Osteocyte (in vitro differentiated cells): ENCODE measurements around the gene GAS7. TPM values are rescaled to one million over a fixed set of nuclear protein-coding genes. Genes with fewer than 3 reads are reported as not detected.

Experiments used
- DNase-seq: peaks from one replicate; pipeline ENCODE4 v3.0.0; 2021; ENCODE audit warnings: mixed read lengths; ENCODE audit not compliant: unreplicated experiment; ENCODE audit errors: extremely low spot score
- H3K27ac Mint-ChIP-seq: one replicate; pipeline ENCODE4 v1.8.0; 2021; ENCODE audit warnings: mild to moderate bottlenecking, mixed read lengths; ENCODE audit not compliant: unreplicated experiment
- H3K27me3 Mint-ChIP-seq: one replicate; pipeline ENCODE4 v1.8.0; 2021; ENCODE audit warnings: mixed read lengths; ENCODE audit not compliant: unreplicated experiment
- H3K36me3 Mint-ChIP-seq: one replicate; pipeline ENCODE4 v1.8.0; 2021; ENCODE audit warnings: mixed read lengths; ENCODE audit not compliant: unreplicated experiment
- H3K4me1 Mint-ChIP-seq: one replicate; pipeline ENCODE4 v1.8.0; 2021; ENCODE audit warnings: mixed read lengths; ENCODE audit not compliant: unreplicated experiment
- H3K4me3 Mint-ChIP-seq: one replicate; pipeline ENCODE4 v1.8.0; 2021; ENCODE audit warnings: mild to moderate bottlenecking, moderate library complexity, mixed read lengths; ENCODE audit not compliant: unreplicated experiment
- H3K9me3 Mint-ChIP-seq: one replicate; pipeline ENCODE4 v1.8.0; 2021; ENCODE audit warnings: mixed read lengths; ENCODE audit not compliant: unreplicated experiment
- CTCF ChIP-seq: fragments of 200-600 bp; sonication (generic); IDR thresholded peaks from 2 replicates; pipeline ENCODE4 v1.5.0; 2021; ENCODE audit warnings: antibody characterized with exemption, mild to moderate bottlenecking, moderate library complexity
- total RNA-seq: library from RNA; stranded (reverse); gene quantifications from 2 replicates; pipeline ENCODE4 v1.2.1, GENCODE V29; 2021

GAS7 gene
- total RNA-seq, 1 donor from 2014 or later, result 18.1 TPM

- Mint-ChIP-seq H3K4me1 (no peaks in the 10 kb centered on the region), H3K27ac (no peak overlapping the region), H3K27me3 (peaks cover 7% of the 10 kb centered on the region), H3K9me3 (no peaks in the 10 kb centered on the region), H3K36me3 (no peaks in the 10 kb centered on the region), H3K4me3 (no peak overlapping the region)
- DNase-seq, result no peak
- no peak for TF ChIP-seq CTCF
These were observed 157.2 kb downstream of the GAS7 start for GRCh38 chr17:10041287-10041612.

- peaks cover 2% of the 10 kb centered on the region for H3K27me3 Mint-ChIP-seq
- no peak overlapping the region for H3K27ac Mint-ChIP-seq
- TF ChIP-seq CTCF, result no peak
- peaks cover 3% of the 10 kb centered on the region for H3K4me1 Mint-ChIP-seq
- H3K9me3 Mint-ChIP-seq, result no peaks in the 10 kb centered on the region
- DNase-seq, result no peak
- H3K4me3 Mint-ChIP-seq, result no peak overlapping the region
- H3K36me3 Mint-ChIP-seq, result no peaks in the 10 kb centered on the region
These were observed 161.8 kb downstream of the GAS7 start for GRCh38 chr17:10036511-10037061.

- no peak overlapping the region for H3K4me3 Mint-ChIP-seq
- no peak overlapping the region for H3K27ac Mint-ChIP-seq
- TF ChIP-seq CTCF, result no peak
- peaks cover 2% of the 10 kb centered on the region for H3K27me3 Mint-ChIP-seq
- no peak for DNase-seq
- no peaks in the 10 kb centered on the region for H3K36me3 Mint-ChIP-seq
- no peaks in the 10 kb centered on the region for H3K9me3 Mint-ChIP-seq
- peaks cover 3% of the 10 kb centered on the region for H3K4me1 Mint-ChIP-seq
These were observed 162.5 kb downstream of the GAS7 start for GRCh38 chr17:10035885-10036284.

GRCh38 chr17:10034719-10035475, 163.5 kb downstream of the GAS7 start:
- Mint-ChIP-seq H3K4me1 (peaks cover 3% of the 10 kb centered on the region), H3K9me3 (no peaks in the 10 kb centered on the region), H3K27ac (no peak overlapping the region)

More at GRCh38 chr17:10034719-10035475, 163.5 kb downstream of the GAS7 start:
- Mint-ChIP-seq H3K27me3 (peaks cover 2% of the 10 kb centered on the region), H3K36me3 (no peaks in the 10 kb centered on the region), H3K4me3 (no peak overlapping the region)
- DNase-seq, result no peak
- TF ChIP-seq CTCF, result no peak
